Measurements from ENCODE around the gene CSRNP3. TPM values are rescaled to one million over a fixed set of nuclear protein-coding genes. Genes with fewer than 3 reads are reported as not detected.

CSRNP3 gene
- total RNA-seq, 1 donor from 2014 or later = 3.3 TPM

DNA sequence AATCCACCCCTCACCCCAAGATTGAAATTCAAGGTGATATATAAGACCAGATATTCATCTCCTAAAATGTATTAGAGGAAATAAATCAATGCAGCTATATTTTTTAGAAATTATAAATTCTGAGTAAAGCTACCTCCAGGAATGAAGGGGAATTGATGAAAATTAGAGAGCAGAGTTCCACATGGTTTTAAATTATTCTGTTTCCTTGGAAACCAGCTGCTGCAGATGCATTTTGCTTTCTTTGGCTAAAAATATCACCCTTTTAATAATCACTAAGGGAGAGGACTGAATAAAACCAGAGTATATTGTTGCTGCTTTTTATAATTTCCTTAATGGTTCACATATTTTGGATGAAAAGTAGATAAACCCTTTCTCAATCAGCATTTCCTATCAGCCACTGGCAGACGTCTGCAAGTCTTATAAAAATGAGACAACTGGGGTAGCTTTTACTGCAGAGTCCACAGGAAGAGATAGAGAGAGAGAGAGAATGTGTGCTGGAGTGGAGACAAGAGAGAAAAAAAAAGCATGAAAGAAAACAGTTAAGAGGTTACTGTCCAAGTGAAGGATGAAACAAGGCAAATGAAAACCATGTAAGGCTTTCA is 2.0 kb downstream of the CSRNP3 start:
- no peak for DNase-seq (ENCODE audit: low read depth)

DNA sequence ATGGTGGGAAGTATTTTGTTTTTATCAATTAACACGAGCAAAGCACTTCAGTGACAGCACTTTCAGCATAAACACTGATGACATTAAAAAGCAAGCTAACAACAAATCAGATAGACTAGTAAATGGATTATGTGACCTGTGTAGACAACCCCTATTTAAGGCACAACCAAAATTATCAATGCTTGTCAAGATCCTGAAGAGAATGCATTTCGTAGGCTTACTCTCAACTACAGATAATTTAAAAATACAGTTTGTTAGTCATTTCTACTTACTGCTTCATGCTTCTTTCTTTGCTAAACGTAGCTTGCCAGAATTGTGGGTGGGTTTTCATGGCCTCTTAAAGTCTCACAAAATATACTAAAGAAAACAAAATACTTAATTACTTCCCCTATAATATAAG is 3.4 kb downstream of the CSRNP3 start:
- no peak for DNase-seq (ENCODE audit: low read depth)

DNA sequence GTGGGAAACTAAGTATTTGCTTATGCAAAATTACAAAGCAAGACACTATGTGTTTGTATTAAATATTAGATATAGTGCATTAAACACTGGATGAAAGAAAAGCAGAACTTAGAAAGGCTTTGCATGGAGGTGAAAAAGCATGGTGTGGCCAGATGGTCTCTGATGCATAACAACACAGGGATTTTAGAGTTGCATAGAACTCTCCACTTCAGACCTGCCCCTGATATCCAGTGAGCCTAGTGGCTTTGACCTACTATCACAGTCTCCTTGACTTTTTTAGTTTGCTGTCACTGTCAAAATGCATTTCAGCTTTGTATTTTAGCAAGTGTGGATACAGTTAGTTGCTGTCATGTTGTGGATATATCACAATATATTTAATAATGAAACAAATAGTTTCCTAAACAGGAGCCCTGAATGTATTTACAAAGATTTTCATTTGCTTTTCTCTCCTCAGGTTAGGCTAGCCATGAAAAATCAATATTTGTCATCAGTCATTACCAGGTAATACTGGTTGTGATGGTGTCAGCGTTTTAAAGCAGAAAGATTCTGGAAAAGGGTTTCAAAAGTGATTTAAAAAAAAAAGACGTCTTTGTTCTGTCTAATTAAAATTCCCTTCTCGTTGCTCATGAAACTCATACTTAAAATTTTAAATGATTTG is 5.2 kb downstream of the CSRNP3 start:
- DNase-seq (ENCODE audit: low read depth) = no peak

DNA sequence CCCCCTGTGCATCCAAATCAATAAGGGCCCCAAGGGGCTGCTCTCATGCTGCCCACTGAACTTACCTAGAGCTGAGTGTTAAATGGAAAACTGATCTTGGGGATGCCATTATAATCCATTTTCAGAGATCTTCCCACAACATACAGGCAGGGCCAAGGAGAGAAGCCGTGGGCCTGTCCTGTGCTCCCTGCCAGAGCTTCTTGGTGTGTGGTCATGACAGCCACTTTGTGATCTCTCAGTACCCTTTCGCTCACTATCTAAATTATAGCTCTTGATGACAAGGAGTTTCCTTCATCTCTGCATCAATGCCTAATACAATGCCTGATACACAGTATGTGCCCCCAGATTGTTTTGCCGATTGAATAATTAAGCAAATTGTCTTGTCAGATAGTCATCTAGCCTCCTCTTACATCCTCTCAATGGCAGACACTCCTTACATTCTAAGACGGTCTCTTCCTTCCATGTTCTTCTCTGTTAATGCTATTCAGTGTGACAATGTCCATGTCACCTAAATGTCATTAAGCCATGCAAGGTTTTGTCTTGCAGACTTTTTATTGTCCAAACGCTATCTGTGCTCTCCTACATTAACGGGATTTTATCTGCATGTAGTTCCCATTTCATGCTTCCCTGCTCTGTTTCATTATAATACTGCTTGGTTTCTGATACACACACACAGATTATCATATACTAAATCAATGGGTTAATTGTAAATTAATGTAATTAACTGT is 5.9 kb downstream of the CSRNP3 start:
- no peak for DNase-seq (ENCODE audit: low read depth)

DNA sequence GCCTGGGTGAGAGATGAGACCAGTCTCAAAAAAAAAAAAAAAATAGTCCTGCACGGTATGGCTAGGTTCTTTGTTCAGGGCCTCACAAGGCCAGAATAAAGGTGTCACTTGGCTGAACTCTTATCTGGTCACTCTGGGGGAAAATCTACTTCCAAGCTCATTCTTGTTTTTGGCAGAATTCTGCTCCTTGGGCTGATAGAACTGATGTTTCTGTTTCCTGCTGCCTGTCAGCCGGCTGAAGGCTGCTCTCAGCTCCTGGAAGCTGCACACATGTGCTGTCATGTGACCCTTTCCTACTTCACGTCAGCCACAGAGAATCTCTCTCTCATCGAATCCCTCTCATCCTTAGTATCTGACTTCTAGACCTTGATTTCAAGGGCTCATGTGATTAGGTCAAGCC is 10.4 kb downstream of the CSRNP3 start:
- no peak for DNase-seq (ENCODE audit: low read depth)

DNA sequence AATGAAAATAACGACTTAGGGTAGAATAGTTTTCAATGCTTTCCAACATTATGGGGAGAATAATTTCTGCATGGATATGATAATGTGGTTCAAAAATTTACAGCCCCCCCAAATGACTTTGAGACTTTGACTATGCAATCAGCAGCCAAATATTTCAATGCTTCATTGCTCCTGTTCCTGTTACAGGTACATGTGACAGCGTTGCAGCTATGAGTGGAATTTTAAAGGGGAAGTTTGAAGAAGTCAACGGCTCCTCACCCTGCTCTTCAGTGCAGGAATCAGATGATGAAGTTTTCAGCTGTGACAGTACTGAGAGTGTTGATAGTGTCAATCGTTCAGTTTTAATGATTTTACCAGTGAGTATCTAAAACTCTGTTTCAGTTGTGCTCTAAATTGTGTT is 25.1 kb downstream of the CSRNP3 start:
- no peak for DNase-seq (ENCODE audit: low read depth)

DNA sequence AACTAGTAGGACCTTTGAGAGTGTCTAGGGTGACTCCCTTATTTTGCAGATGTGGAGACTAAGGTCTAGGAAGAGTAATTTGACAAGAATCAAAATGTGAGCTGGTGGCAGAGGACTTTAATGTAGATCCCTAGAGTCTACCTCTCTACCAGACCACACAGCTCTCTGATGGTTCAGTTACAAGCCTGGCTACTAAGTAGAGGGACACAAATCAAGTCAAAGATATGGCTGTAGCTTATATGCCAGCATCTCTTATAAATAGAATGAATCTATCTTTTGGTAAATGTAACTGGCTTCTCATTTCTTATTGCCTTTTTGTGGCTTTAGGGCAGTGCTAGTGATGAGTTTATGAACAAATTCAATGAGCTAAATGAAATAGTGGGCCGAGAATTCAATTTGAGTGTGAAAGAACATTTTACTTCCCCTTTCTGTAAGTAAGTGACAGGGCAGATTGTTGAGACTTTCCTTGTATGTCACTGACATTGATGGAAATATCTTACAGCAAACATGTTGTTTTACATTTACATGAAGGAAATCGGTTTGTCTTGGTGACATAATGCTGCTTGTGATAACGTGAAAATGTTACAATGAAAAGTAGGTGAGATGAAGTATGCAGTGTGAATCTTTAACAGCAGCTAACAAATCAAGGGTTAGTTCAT is 28.3 kb downstream of the CSRNP3 start:
- DNase-seq (ENCODE audit: low read depth) = no peak

DNA sequence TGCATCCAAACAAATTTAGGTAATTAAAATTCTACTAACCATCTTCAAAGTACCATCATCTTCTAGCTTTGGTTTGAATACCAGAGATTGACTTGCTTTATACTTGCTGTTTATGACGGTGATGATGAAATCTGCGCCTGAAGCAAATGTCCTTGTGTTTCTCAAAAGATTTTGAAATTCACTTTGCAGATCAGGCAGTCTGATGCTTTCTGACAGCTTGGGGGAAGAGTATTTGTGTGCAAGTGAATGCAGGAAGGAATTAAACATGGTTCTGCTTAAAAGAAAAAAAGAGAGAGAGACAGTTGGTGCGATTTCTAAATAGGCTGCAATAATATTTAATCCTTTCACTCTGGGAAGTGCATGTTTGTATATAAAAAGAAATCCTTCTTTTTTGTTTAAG is 29.6 kb downstream of the CSRNP3 start:
- DNase-seq (ENCODE audit: low read depth) = no peak

DNA sequence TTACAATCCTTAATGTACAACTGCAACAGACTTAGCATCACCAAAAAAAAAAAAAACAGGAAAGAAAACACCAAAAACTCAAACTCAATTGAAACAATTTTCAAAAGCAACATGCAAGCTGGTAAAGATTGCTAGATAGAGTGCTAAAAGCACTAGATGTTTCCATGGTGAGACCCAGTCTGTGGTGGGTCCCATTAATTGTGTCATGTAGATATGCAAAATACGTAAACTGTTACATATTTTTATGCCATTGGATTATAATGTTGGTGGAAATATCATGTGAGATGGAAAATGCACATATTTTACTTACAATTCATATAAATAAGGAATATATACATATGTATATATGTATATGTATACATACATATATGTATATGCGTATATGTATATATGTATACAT is 30.5 kb downstream of the CSRNP3 start:
- DNase-seq (ENCODE audit: low read depth) = no peak

DNA sequence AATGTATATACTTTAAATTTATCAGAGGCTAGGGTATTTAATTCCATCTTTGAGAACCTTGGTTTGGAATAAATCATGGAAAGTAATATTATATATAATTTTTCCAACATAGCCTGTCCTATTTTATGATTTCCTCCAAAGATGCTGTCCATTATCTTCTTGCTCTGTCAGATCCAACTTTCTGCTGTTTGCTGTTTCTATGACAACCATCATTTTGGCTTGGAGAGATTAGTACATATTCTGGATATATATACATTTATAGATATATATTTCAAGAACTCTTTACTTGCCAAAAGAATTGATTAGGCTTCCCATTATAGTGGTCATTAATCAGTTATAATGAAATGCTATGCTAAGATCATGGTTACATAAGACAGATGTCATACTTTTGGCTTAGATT is 31.3 kb downstream of the CSRNP3 start:
- DNase-seq (ENCODE audit: low read depth) = no peak

DNA sequence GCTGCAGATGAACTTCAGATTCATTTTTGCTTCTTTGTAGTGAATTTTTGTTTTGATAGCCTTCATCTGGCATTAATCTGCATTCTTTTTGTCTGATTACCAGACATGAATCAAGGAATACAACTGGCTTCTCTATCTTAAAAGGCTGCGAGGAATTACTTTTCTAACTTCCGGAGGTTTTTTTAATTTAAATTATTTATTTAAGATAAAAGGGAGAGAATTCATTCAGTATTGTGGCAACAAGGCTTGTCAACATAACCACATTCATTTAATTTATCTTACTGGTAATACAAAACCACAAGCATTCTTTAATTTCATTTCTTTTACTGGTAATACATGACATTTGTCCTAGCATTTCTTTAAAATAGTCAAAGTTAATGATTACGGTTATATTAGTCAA is 36.0 kb downstream of the CSRNP3 start:
- no peak for DNase-seq (ENCODE audit: low read depth)

DNA sequence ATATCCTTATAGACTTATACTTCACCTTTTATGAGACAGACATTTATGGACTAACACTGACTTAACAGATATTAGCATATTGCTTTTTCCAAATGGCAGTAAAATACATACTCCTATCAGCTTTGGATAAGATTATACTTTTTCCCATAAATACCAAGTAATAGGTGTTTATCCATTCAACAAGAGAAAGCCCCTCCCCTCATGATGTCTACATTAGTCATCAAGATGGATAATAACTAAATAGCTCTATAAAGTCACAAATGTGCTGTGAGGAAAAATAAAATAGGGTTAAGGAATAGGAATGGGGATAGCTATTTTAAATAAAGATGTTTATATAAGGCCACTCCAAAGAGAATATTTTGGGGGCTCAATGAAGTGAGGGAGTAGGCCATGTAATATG is 39.4 kb downstream of the CSRNP3 start:
- DNase-seq (ENCODE audit: low read depth) = no peak

DNA sequence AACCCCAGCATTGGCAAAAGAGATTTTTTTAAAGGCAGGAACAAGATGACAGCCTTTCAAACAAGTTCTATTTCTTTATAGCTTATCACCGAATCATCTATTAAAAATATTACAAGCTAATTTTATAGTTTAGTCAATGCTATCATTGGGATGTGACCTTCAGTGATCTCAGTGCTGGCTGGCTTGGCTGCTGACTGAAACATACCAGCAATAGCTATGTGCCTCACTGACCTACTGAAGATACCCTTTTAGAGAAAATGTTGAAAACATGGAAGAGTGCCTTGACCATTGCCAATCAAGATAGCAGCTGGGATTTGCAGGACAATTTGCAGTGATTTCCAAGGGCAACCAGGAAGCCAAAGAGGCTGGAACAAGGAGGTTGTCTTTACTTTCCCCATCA is 44.0 kb downstream of the CSRNP3 start:
- DNase-seq (ENCODE audit: low read depth) = peak; percentile 2

DNA sequence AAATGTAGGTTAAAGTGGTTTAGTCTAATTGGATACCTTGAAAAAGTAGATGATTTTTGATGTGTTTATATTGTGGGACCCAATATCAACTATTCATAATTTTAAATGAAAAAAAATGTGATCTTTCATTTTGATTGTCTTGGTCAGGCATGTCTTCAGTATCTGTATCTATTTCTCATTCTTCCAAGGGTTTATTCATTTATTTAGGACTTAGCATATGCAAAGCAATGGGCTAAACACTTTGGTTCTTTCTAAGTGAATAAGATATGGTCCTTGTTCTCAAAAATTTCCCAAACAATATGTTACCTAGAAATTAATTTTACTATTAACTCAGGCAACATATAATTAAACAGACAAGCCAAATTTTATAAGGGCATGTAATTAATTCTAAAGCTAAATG is 49.1 kb downstream of the CSRNP3 start:
- no peak for DNase-seq (ENCODE audit: low read depth)

DNA sequence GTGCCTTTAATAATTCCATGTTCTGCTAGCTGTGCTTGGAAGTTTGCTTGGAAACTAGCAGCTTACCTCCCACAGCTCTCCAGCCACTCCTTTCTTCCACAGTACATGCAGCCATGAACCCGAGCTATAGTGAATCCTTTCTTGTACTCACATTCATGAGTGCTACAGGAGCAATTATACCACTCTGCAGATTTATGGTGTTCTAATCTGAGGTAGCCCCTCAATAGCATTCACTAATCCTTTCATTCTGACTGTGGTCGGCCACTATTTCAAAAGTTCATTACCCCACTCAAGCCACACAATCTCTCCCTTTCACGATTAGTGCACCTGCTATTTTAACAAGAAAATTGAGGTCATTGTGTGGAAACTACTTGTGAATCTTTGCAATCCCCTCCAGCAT is 53.2 kb downstream of the CSRNP3 start:
- DNase-seq (ENCODE audit: low read depth) = no peak

DNA sequence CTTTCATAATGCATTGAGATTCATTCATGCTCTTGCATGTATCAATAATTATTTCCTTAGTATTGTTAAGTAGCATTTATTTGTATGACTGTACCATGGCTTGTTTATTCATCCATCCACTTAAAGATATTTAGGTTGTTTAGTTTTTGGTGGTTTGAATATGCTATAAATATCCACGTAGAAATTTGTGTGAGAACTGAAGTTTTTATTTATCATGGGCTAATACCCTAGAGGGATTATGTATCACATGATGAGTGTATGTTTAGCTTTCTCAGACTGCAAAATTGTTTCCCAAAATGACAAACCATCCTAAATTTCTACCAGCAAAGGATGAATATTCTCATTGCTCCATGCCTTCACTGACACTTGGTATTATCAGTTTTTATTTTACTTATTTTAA is 55.2 kb downstream of the CSRNP3 start:
- no peak for DNase-seq (ENCODE audit: low read depth)

DNA sequence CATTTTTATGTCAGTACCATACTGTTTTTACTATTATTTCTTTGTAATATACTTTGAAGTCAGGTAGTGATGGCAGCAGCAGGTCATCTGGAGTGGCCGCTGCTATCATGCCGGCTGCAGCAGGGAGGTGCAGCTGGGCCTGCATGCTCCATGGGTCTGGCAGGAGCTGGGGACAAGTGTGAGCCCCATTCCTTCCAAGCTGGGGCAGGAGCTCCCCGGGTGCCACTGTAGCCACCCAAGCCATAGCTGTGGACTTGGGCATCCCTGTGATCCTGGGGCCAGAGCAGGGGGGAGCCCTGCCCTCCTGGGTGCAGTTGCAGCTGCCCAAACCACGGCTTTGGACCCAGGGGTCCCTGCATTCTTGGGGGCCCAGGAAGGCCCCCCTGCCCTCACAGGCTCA is 59.2 kb downstream of the CSRNP3 start:
- no peak for DNase-seq (ENCODE audit: low read depth)

DNA sequence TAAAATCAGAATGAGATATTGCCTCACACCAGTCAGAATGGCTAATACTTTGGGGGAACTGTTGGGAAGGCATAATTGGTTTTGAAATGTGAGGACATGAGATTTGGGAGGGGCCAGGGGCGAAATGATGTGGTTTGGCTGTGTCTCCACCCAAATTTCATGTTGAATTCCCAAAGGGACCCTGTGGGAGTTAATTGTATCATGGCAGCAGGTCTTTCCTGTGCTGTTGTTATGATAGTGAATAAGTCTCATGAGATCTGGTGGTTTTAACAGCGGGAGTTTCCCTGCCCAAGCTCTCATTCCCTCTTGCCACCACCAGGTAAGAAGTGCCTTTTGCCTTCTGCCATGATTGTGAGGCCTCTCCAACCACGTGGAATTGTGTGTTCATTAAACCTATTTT is 59.6 kb downstream of the CSRNP3 start:
- no peak for DNase-seq (ENCODE audit: low read depth)

DNA sequence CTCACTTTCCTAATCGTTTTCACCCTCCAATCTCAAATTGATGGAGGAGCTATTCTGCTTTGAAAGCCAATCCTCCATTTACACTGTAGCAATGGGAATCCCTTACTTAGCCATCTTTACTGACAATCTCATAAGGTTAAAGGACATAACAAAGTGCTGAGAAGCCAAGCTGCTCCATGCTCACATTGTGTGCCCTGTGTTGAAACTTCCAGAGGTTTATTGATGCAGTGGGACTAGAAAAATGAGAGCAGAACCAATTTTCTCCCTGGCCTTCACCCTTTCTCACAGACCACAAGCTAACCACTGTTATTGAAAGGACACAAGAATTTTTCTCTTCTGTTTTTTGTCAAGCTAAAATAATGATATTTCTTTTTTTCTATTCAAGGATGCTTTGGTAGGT is 63.8 kb downstream of the CSRNP3 start:
- no peak for DNase-seq (ENCODE audit: low read depth)

DNA sequence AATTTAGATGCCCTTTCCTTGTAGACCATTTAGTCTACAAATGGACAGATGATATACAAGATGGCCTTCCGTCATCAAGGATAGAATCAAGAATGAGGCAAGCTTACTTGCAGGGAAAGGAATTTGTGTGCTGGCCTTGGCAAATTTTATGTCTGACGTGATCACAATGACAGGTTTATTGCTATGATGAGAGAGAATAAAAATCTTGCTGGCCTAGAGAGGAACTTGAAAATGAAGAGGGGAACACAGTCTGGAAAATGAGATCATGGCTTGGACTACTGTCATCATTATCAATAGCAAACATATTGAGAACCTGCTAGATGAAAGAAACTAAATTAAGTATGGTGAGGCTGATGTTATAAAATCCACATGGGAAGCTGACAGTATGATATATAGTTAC is 66.0 kb downstream of the CSRNP3 start:
- no peak for DNase-seq (ENCODE audit: low read depth)

DNA sequence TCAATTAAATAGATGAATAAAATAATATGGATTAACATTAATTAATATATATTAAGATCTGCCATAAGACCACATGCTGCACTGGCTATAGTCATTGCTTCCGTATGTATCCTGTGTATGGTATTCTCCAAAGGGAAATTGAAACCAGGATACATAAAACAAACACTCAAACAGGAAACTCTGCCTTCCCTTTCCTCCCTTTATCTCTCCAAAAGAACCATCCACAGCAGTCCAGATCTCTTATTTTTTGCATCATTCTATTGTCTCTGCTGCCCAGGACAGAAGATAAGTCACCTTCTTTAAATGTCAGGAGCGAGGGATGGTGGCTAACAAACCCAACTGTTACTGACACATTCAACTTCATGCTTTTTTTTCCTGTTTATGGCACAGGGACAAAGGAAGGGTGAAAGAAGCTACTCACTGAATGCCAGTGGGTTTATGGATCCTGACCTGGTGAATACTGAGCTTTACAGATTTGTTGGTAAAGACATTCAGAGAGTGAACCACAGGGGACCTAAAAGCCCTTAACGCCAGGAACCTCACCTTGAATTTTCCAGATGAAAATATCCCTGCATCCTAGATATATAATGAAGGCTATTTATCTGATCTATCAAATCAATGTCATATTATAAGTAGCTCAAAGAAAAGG is 67.5 kb downstream of the CSRNP3 start:
- DNase-seq (ENCODE audit: low read depth) = no peak

DNA sequence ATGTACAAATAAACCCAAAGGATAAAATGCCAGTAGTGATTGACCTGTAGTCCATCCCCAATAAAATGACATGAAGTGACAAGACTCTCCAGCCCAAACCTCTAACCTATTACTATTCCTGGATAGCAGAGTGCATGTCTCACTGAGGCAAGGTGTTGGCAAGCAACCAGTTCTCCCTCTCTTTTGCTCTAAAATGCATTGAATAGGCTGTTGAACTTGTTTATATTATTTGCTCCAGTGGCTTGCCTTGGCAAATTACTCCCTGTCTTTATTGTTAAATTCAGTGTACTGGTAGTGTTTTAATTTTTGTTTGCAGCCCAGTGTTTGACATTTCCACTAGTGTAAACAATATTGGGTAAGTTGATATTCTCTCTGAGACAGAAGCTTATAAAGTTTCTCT is 70.5 kb downstream of the CSRNP3 start:
- no peak for DNase-seq (ENCODE audit: low read depth)

Measured in myocyte (in vitro differentiated cells).